Skeletal muscle tissue (tissue), 4 donors: ENCODE data around the gene SCLY. TPM values are rescaled to one million over a fixed set of nuclear protein-coding genes. Genes with fewer than 3 reads are reported as not detected.

Experiments
- H3K27ac ChIP-seq: one replicate; pipeline ENCODE4 v1.7.0; 2013; ENCODE audit warnings: mild to moderate bottlenecking, low read depth, low read length, inconsistent platforms
- H3K27me3 ChIP-seq, 3 donors: one replicate each; pipeline ENCODE4 v1.7.0; 2013; ENCODE audit warnings: low read length in 3 of 3; ENCODE audit not compliant: control insufficient read depth in 3 of 3, insufficient read depth in 3 of 3
- H3K36me3 ChIP-seq, 3 donors: one replicate each; pipeline ENCODE4 v1.7.0; 2013; ENCODE audit warnings: low read length in 3 of 3; ENCODE audit not compliant: control insufficient read depth in 3 of 3, insufficient read depth in 3 of 3
- H3K4me1 ChIP-seq, 3 donors: one replicate each; pipeline ENCODE4 v1.7.0; 2013; ENCODE audit warnings: low read length in 3 of 3, mild to moderate bottlenecking in 3 of 3; ENCODE audit not compliant: control insufficient read depth in 3 of 3, insufficient read depth in 3 of 3
- H3K4me3 ChIP-seq, 3 donors: one replicate each; pipeline ENCODE4 v1.7.0; 2013; ENCODE audit warnings: low read length in 3 of 3
- H3K9ac ChIP-seq, 3 donors: one replicate each; pipeline ENCODE4 v1.7.0; 2013; ENCODE audit warnings: low read length in 3 of 3, mild to moderate bottlenecking in 3 of 3, moderate library complexity in 2 of 3, low read depth in 1 of 3
- H3K9me3 ChIP-seq, 3 donors: one replicate each; pipeline ENCODE4 v1.7.0; 2013; ENCODE audit warnings: low read length in 3 of 3; ENCODE audit not compliant: control insufficient read depth in 3 of 3
- total RNA-seq: library from RNA; depleted of rRNA; stranded (reverse); fragments of >200 nt; gene quantifications from one replicate; pipeline ENCODE4 v1.2.3, GENCODE V29; 2014
- donor health status: Osteomylitis.

The SCLY gene
- total RNA-seq, 1 donor from 2014 or later: 11.5 TPM

DNA sequence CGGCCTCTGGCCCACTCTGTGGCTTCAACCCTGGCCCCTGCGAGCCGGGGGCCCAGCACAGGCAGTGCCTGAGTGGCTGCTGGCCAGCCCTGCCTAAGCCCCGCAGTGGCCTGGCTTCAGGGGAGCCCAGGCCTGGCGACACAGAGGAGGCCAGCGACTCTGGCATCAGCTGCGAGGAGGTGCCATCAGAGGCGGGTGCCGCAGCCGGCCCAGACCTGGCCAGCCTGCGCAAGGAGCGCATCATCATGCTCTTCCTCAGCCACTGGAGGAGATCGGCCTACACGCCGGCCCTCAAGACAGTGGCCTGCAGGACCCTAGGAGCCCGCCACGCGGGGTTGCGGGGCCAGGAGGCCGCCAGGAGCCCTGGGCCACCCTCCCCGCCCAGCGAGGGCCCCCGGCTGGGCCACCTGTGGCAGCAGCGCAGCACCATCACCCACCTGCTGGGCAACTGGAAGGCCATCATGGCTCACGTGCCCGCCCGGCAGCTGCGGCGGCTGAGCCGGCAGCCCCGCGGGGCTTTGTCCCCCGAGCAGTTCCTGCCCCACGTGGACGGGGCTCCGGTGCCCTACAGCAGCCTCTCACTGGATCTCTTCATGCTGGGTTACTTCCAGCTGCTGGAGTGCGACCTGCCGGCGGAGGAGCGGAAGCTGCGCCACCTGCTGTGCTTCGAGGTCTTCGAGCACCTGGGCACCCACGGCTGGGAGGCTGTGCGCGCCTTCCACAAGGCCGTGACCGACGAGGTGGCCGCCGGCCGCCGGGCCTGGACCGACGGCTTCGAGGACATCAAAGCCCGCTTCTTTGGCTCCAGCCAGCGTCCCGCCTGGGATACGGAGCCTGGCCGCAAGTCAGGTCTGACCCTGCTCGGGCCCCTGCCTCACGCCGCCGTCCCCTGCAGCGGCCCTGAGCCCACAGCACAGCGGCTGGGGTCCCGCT, 70.2 kb downstream of the SCLY start:
- Histone ChIP-seq H3K9ac (no peak overlapping the region), H3K4me1 (peaks cover 4 to 22% (median 10%) of the 10 kb centered on the region in 3 donors), H3K4me3 (no peak overlapping the region), H3K9me3 (no peaks in the 10 kb centered on the region), H3K27me3 (no peaks in the 10 kb centered on the region), H3K36me3 (no peaks in the 10 kb centered on the region), H3K27ac (no peak overlapping the region)

- H3K27ac ChIP-seq: no peak overlapping the region
- no peaks in the 10 kb centered on the region for H3K9me3 ChIP-seq
- H3K27me3 ChIP-seq: no peaks in the 10 kb centered on the region
- no peak overlapping the region for H3K9ac ChIP-seq
- no peak overlapping the region for H3K4me3 ChIP-seq
- no peaks in the 10 kb centered on the region for H3K36me3 ChIP-seq
- H3K4me1 ChIP-seq: peaks cover 10 to 29% (median 20%) of the 10 kb centered on the region in 3 donors
Measured at GRCh38 chr2:238131761-238132462, 71.1 kb downstream of the SCLY start.

- H3K27ac ChIP-seq: no peak overlapping the region
Measured at GRCh38 chr2:238132463-238133450, 72.0 kb downstream of the SCLY start.

DNA sequence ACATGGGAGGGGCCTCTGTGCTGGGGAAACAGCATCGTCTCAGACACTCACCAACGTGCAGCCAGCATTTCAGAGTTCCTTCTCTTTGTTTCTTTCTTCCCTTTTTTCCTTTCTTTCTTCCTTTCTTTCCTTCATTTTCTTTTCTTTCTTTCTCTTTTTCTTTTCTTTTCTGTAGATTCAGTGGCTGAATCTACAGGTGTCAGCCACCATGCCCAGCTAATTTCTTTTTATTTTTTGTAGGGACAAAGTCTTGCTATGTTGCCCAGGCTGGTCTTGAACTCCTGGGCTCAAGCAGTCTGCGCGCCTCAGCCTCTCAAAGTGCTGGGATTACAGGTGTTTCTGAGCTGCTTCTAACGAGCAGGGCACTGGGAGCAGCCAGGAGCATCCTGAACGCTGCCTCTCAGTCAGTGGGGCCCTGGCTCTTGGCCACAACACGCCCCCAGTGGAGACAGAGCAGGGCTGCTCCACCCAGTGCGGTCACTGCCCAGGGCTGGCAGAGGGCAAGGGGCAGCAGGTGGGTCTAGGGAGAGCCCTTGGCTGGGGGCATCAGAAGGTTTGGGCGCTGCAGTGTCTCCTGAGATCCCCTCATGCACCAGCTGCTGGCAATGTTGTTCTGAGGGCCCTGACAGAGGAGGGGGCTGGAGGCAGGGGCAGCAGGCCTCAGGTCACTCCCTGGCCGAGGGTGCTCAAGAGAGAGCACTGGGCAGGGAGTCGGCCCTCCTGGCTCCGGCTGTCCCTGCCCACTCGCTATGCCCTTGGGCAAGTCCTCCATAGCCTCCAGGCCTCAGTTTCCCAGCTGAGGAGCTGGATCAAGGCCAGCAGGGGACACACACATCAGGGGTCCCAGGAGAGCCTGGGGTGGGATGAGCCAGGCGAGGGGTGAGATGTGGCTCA, 72.9 kb downstream of the SCLY start:
- no peak overlapping the region for H3K9ac ChIP-seq
- no peak overlapping the region for H3K27ac ChIP-seq
- no peaks in the 10 kb centered on the region for H3K27me3 ChIP-seq
- H3K4me1 ChIP-seq: peaks cover 24 to 42% (median 37%) of the 10 kb centered on the region in 3 donors
- H3K36me3 ChIP-seq: no peaks in the 10 kb centered on the region
- no peaks in the 10 kb centered on the region for H3K9me3 ChIP-seq
- H3K4me3 ChIP-seq: no peak overlapping the region

More at GRCh38 chr2:238132463-238133450, 72.0 kb downstream of the SCLY start:
- peaks cover 18 to 37% (median 28%) of the 10 kb centered on the region in 3 donors for H3K4me1 ChIP-seq
- no peaks in the 10 kb centered on the region for H3K9me3 ChIP-seq
- no peaks in the 10 kb centered on the region for H3K36me3 ChIP-seq
- no peak overlapping the region for H3K4me3 ChIP-seq
- no peaks in the 10 kb centered on the region for H3K27me3 ChIP-seq
- H3K9ac ChIP-seq: no peak overlapping the region

GRCh38 chr2:238134393-238134785, 73.6 kb downstream of the SCLY start:
- Histone ChIP-seq H3K36me3 (no peaks in the 10 kb centered on the region), H3K9ac (peak overlapping the region in 1 of 3 donors; percentile 45), H3K27ac (no peak overlapping the region), H3K4me3 (no peak overlapping the region), H3K9me3 (no peaks in the 10 kb centered on the region), H3K27me3 (no peaks in the 10 kb centered on the region), H3K4me1 (peaks cover 24 to 45% (median 44%) of the 10 kb centered on the region in 3 donors)

- Histone ChIP-seq H3K9me3 (no peaks in the 10 kb centered on the region), H3K27ac (peak overlapping the region; percentile 94), H3K27me3 (no peaks in the 10 kb centered on the region), H3K36me3 (peaks cover under 1 to 5% (median 4%) of the 10 kb centered on the region in 3 donors), H3K4me1 (peaks cover 36 to 58% (median 56%) of the 10 kb centered on the region in 3 donors), H3K9ac (peak overlapping the region in 2 of 3 donors; percentile 24 to 33), H3K4me3 (no peak overlapping the region)
Measured at GRCh38 chr2:238135601-238136150, 74.9 kb downstream of the SCLY start.

DNA sequence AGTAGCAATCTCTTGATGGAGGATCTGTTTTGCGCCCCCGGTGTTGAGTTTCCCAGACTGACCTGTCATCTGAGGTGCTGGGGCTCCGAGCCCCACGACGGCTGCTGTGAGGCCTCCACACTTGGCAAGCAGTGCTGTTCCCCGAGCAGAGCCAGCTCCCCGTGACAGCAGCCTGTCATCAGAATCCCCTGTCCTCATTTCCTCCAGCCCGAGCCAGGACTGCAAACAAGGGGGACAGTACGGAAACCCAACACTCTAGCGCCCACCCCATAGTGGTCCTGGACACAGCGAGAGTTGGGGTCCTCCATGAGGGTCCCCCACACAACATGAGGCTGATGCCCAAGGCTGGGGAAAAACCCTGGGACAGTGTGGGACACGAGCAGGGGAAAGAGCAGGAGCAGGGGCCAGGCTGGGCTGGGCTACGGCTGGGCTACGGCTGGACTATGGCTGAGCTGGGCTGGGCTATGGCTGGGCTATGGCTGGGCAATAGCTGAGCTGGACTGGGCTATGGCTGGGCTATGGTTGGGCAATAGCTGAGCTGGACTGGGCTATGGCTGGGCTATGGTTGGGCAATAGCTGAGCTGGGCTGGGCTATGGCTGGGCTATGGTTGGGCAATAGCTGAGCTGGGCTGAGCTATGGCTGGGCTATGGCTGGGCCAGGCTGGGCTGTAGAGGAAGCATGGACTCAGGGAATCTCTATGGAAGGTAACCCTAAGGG, 76.2 kb downstream of the SCLY start:
- Histone ChIP-seq H3K27ac (peak overlapping the region; percentile 94), H3K9me3 (no peaks in the 10 kb centered on the region), H3K36me3 (peaks cover 8 to 17% (median 15%) of the 10 kb centered on the region in 3 donors), H3K4me1 (peaks cover 49 to 71% (median 69%) of the 10 kb centered on the region in 3 donors), H3K9ac (peak overlapping the region; percentile 70 to 98 (median 83)), H3K4me3 (peak overlapping the region in 2 of 3 donors; percentile 29 to 41), H3K27me3 (no peaks in the 10 kb centered on the region)

DNA sequence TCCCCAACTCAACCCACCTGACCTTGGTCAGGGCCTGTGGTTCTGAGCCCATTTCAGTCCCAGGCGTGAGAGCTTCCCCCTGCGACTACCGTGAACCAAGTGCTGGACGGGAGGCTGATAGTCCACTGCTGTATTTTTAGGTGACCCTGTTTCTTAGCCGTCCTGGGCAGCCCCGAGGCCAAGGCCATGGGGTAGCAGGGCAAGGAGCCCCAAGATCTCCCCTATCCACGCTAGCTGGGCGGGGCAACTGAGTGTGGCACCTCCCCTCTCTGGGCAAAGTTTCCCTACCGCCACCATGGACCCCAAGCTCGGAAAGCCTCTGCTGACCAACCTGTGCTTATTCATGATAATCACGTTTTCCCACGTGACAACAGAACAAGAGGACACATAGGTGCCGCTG, 77.1 kb downstream of the SCLY start:
- peaks cover 8 to 19% (median 17%) of the 10 kb centered on the region in 3 donors for H3K36me3 ChIP-seq
- H3K9ac ChIP-seq: peak overlapping the region; percentile 83 to 98 (median 91)
- H3K27me3 ChIP-seq: no peaks in the 10 kb centered on the region
- no peaks in the 10 kb centered on the region for H3K9me3 ChIP-seq
- peak overlapping the region in 2 of 3 donors; percentile 76 to 87 for H3K4me3 ChIP-seq
- H3K4me1 ChIP-seq: peaks cover 58 to 80% (median 79%) of the 10 kb centered on the region in 3 donors
- H3K27ac ChIP-seq: peak overlapping the region; percentile 94
